GM06990 (cell line): ENCODE results near the gene THBS2.

Experiments used
- DNase-seq: peaks from one replicate; pipeline ENCODE4 v3.0.0-alpha.2; 2011; ENCODE audit not compliant: insufficient read length; ENCODE audit errors: extremely low read depth
- H3K27me3 ChIP-seq: replicated peaks from 2 replicates; pipeline ENCODE4 v1.6.0; 2011; ENCODE audit warnings: low read length; ENCODE audit not compliant: control insufficient read depth, insufficient read depth
- H3K36me3 ChIP-seq: 2 replicates; pipeline ENCODE4 v1.5.1; 2011; ENCODE audit warnings: low read length; ENCODE audit not compliant: control insufficient read depth, insufficient read depth
- H3K4me3 ChIP-seq: replicated peaks from 2 replicates; pipeline ENCODE4 v1.5.1; 2011; ENCODE audit warnings: low read depth, mild to moderate bottlenecking, control low read depth, low read length
- CTCF ChIP-seq: IDR thresholded peaks from 2 replicates; pipeline ENCODE4 v1.5.1; 2011; ENCODE audit warnings: low read length, control low read depth, mild to moderate bottlenecking, inconsistent platforms; ENCODE audit not compliant: insufficient read depth, poor library complexity, severe bottlenecking

THBS2 gene

GRCh38 chr6:169240591-169241390 lies 12.9 kb downstream of the THBS2 start:
- TF ChIP-seq CTCF = no peak
- Histone ChIP-seq H3K36me3 (no peaks in the 10 kb centered on the region), H3K4me3 (no peak overlapping the region), H3K27me3 (no peaks in the 10 kb centered on the region)
- no peak for DNase-seq

- H3K4me3 ChIP-seq = no peak overlapping the region
- H3K36me3 ChIP-seq = no peaks in the 10 kb centered on the region
- no peak for DNase-seq
- no peaks in the 10 kb centered on the region for H3K27me3 ChIP-seq
- no peak for TF ChIP-seq CTCF
These were observed 13.5 kb downstream of the THBS2 start for GRCh38 chr6:169240125-169240524.

- TF ChIP-seq CTCF = no peak
- Histone ChIP-seq H3K4me3 (no peak overlapping the region), H3K27me3 (no peaks in the 10 kb centered on the region), H3K36me3 (no peaks in the 10 kb centered on the region)
- no peak for DNase-seq
These were observed 14.5 kb downstream of the THBS2 start for GRCh38 chr6:169239181-169239580.

- no peaks in the 10 kb centered on the region for H3K27me3 ChIP-seq
- TF ChIP-seq CTCF = no peak
- DNase-seq = no peak
- no peak overlapping the region for H3K4me3 ChIP-seq
- H3K36me3 ChIP-seq = no peaks in the 10 kb centered on the region
These were observed 14.9 kb downstream of the THBS2 start for GRCh38 chr6:169238766-169239165.

- Histone ChIP-seq H3K36me3 (no peaks in the 10 kb centered on the region), H3K4me3 (no peak overlapping the region), H3K27me3 (no peaks in the 10 kb centered on the region)
- no peak for TF ChIP-seq CTCF
- DNase-seq = no peak
These were observed 16.0 kb downstream of the THBS2 start for GRCh38 chr6:169237496-169238134.
